Measurements from ENCODE around the gene MYBPC2.

Gene MYBPC2

DNA sequence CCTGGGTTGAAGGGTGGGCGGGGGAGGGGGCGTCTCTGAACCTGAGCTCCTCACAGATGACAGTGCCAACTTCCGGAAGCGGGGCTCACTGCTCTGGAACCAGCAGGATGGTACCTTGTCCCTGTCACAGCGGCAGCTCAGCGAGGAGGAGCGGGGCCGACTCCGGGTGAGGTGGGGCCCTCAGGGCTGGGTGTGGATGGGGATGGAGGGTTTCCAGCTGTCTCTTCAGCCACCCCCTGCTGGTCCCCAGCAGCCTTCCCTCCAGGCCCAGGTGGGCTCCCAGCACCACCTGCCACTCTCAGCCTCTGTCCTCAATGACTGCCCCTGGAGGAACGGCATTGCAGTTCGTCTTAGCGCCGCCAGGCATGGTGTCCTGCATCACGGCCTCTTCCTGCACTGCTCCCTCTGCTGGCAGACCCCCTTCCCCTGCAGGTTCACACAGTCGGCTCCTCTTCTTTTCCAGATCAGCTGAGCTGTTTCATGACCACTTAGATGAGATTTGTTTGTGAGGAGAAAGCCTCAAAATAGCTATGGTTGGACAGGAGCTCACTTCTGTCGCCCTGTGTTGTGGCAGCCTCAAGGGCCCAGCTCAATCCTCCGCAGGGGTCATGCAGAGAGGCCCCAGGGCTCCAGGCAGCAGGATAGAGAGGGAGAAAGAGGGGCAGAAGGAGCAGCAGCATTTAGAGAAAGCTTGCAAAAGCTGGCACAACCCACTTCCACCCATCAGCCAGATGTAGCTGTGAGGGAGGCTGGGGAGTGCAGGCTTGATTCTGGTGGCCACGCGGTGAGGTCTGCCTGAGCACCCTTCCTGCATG lies 46.4 kb downstream of the MYBPC2 start:
- no peak for DNase-seq (ENCODE audit: low read depth in 2 of 3, low spot score in 1 of 3)

DNA sequence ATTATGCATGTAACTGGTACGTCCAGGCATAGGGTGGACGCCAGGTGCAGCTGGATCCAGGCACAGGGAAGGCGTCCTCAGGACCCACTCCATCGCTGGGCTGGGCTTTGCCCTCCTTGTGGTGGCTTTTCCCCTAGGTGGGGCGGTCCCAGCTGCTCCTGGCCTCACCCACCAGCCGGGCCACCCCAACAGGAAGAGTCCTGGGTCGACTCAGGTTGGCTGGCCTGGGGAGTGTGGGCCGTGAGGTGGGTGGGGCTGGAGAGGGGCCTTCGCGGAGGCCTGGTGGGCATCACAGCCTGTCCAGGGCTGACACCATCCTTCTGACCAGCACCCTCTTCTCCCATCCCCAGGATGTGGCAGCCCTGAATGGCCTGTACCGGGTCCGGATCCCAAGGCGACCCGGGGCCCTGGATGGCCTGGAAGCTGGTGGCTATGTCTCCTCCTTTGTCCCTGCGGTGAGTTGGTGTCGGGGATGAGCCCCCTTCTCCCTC lies 47.1 kb downstream of the MYBPC2 start:
- DNase-seq (ENCODE audit: low read depth in 2 of 3, low spot score in 1 of 3) = no peak

DNA sequence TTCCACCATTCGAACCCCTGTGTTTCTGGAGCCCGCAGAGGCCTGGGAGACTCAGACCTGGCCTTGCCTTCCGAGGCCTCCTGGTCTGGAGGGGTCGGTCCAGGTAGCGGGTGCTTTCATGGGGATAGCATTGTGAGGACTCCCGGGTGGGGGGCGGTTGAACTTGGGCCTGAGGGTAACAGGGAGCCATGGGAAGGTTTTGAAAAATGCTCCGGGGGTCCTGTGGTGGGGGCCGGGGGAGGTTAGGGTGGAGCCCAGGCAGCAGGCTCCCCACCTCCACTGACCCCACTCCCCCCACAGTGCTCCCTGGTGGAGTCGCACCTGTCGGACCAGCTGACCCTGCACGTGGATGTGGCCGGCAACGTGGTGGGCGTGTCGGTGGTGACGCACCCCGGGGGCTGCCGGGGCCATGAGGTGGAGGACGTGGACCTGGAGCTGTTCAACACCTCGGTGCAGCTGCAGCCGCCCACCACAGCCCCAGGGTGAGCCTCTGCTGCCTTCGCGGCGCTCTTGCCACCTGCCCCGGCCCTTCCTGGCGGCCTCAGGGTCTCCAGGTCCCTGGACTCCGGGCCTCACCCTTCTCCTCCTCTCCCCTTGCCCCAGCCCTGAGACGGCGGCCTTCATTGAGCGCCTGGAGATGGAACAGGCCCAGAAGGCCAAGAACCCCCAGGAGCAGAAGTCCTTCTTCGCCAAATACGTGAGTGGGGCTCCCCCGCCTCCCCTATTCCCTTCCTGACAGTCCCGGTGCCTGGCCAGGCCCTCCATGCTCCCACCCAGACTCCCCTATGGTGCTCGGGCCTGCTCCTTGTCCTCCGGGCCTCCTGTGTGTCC lies 47.8 kb downstream of the MYBPC2 start:
- no peak for DNase-seq (ENCODE audit: low read depth in 2 of 3, low spot score in 1 of 3)

DNA sequence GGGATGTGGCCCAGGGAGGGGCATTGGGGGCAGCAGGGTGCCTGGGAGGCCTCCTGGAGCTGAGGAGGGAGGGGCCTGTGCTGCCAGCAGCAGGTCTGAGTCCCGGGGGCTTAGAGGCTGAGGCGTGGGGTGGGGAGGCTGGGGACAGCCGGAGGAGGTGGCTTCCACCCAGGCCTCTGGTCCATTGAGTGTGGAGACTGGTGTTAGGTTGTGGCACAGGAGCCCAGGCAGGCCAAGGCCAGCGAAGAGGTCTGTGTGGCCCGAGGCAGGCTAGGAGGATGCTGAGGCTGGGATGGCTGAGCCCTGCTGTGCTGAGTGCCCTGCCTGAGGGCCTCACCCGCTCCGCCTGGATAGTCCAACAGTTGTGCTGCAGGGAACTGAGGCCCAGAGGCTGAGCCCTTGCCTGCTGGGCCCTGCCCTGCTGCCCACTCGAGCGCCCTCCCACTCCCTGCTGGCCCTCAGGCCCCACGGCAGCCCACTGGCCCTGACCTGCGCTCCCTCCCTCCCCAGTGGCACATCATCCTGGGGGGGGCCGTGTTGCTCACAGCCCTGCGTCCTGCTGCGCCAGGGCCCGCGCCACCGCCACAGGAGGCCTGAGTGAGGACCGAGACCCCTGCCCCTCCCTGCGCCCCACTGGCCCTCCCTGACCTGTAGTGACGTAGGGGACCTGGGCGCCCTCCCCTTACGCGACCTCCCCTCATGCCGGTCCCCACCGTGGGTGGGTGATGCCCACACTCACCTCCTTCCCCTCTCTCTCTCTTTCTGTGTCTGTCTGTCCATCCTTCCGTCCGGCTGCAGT lies 48.9 kb downstream of the MYBPC2 start:
- no peak for DNase-seq (ENCODE audit: low read depth in 2 of 3, low spot score in 1 of 3)

DNA sequence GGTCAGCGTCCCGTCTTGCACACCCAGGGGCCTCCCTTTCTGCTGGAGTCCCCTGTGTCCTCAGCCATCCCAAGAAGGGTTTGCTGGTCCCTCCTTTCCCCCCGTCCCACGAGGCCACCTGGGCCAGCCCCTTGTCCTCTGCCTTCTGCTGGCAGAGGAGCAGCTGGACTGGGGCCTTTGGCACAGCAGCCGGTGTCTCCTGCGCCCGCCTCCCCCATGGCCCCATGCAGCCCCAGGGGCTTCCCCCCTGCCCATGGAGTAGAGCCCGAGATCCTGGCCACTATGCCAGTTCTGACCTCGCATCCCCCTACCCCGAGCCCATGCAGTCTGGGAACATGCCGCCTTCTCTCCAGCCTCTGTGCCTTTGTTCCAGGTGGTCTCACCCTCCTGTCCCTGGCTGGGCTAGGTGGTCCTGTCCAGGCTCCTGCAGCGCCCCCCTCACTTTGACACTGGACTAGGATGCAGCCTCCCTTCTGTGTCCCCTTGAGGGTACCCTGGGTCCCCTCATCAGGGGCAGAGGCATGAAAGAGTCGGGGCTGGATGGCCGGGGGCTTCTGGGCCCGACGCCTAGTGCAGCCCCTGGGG lies 49.7 kb downstream of the MYBPC2 start:
- no peak for DNase-seq (ENCODE audit: low read depth in 2 of 3, low spot score in 1 of 3)

DNA sequence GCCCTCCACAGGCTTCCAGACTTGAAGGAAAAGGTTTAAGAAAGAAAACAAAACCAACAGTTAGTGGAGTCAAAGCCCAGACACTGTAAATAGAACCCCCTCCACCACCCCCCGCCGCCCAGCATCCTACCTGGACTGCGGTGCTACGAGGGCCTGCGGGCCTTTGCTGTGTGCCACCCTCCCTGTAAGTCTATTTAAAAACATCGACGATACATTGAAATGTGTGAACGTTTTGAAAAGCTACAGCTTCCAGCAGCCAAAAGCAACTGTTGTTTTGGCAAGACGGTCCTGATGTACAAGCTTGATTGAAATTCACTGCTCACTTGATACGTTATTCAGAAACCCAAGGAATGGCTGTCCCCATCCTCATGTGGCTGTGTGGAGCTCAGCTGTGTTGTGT lies 50.2 kb downstream of the MYBPC2 start:
- DNase-seq (ENCODE audit: low read depth in 2 of 3, low spot score in 1 of 3) = no peak

DNA sequence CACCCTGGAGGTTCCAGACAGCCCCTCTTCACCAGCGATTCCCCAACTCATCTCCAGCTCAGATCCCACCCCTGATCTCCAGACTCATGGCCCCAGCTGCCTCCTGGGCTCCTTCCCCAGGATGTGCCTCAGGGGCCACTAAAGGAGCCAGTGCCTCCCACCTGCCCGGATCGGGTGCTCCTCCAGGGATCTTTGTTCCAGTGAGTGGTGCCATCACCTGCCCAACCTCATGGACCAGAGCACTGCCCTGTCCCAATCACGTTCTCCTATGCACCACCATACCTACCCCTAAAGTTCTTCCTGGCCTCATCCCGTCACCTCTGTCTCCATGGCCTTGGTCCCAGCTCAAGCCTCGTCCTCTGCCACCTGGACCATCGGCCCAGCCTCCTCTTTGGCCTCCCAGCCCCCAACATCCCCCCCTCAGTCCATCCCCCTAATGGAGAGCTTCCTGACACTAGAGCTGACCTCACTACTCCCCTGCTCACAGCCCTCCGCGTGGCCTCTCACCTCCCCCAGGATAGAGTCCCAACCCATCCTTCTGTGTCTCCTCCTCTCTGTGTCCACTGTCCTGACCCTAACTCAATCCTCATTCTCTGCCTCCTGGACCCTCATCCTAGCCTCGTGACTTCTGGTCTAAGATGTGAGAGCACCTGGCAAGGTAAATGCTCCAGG lies 52.7 kb downstream of the MYBPC2 start:
- DNase-seq (ENCODE audit: low read depth in 2 of 3, low spot score in 1 of 3) = no peak

DNA sequence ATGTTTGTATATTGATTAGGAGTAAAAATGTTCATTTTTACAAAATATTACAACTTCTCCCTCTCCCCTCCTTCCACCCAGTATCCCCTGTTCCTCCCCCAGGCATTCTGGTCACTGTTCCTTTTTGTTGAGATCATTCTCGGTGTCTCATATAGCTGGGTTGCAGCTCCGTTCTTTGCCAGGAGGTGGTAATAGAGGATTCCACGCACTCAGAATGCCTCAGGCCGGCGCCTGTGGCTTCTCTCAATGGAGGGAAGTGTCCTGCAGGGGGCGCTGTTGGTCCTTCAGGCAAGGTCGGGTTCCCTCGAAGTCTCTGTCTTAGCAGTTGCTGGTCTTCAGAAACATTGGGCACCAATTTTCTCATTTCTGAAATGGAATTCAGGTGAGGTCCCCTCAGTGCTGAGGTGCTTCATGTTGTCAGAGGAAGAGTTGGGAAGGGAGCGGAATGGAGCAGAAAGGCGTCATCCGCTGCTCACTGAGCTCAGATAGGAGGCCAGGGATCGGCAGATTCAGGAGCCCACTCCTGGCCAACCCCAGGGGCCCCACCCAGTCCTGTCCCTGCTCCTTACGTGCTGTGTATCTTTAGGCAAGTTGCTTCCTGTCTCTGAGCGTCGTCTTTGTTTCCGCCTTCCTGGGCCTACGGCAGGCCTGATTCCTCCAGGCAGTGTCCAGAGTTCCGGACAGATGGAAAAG lies 54.3 kb downstream of the MYBPC2 start:
- DNase-seq (ENCODE audit: low read depth in 2 of 3, low spot score in 1 of 3) = peak; percentile 63 to 76 (median 65)

DNA sequence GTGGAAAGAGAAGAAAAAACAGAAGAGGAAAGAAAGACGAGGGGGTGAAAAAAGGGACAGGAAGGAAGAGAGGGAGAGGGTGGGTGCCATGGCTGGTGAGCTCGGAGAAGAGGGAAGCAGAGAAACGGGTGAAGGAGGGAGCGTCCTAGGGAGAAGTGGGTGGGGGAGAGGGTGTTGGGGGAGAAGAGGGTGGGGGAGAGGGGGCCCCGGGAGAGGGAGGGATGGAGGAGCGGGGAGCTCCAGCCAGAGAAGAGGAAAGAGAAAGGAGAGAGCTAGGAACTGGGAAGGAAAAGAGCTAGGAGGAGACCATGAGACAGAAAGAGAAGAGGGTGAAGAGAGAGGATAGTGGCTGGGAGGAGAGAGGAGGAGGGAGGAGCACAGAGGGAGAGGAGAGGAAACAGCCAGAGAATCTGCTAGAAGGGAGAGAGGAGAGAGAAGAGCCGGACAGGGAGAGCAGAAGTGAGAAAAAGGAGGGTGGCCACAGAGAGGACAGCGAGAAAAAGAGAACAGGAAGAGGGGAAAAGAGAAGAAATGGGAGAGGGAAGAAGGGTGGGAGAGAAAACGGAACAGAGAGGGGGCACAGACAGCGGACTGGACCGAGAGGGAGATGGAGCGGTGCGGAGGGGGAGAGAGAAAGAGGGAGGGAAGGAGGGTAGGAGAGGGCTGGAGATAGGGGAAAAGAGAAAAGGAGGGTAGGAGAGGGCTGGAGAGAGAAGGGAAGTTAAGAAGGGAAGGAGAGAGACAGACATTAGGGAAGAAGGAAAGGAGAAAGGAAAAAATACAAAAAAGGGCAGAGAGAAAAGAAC lies 55.9 kb downstream of the MYBPC2 start:
- DNase-seq (ENCODE audit: low read depth in 2 of 3, low spot score in 1 of 3) = no peak

DNA sequence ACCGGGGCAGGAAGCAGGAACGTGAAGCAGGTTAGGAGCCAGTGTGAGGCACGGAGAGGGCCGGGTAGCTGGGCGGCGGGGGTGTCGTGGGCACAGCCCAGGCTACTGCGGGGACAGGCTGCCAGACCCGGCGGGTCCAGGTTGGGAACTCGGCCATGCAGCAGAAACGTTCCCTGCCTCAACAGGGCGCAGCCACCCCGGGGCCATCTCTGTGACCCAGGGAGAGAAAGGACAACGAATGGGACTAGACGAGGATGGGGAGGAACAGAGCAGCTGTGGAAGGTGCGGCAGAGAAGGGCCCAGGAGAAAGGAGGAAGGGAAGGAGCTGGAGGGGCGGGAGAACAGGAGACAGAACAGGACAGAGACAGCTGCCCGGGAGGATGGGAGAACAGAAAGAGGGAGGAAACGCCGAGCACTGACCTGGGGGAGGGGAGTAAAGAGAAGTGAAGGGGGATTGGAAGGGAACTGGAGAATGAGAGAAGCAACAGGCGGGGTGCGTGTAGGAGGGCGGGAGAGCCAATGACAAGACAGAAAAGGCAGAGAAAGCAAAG lies 56.8 kb downstream of the MYBPC2 start:
- no peak for DNase-seq (ENCODE audit: low read depth in 2 of 3, low spot score in 1 of 3)

DNA sequence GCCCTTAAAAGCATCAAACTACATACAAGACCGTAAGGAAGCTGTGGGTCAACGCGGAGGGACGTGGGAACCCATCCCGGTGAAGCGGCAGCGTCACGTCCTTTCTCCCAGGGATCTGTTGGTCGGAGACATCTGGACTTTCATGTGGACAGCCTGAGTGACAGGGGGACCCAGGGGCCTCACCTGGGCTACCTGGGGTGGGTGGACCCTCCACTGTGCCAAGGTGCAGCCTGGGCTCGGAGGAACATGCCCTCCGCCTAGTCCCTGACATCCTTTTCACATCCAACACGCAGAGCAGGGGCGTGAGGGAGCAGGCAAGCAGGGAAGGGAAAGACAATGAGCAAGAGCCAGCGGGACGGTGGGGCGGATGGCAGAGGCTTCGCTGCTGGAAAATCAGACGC lies 57.7 kb downstream of the MYBPC2 start:
- DNase-seq (ENCODE audit: low read depth in 2 of 3, low spot score in 1 of 3) = no peak

DNA sequence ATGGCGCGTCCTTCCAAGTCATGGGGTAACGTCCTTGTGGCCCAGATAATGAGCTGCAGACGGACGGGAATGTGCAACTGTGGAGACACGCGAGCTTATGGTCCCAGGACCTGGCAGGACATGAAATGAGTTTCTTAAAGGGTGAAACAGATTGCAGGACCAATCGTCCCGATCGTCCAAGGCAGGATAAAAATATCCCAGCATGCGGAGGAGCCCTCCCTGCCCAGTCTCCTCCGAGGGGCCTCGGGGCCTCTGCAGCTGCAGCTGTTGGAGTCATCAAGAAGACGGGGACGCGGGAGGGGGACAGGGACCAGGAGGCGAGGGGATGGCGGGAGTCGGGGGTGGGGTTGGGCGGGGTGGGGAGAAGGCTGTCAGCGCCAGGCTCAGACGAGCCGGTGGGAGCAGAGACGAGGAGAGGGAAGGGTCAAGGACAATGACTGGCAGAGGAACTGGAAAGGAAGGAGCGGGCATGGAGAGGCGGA lies 58.3 kb downstream of the MYBPC2 start:
- no peak for DNase-seq (ENCODE audit: low read depth in 2 of 3, low spot score in 1 of 3)

DNA sequence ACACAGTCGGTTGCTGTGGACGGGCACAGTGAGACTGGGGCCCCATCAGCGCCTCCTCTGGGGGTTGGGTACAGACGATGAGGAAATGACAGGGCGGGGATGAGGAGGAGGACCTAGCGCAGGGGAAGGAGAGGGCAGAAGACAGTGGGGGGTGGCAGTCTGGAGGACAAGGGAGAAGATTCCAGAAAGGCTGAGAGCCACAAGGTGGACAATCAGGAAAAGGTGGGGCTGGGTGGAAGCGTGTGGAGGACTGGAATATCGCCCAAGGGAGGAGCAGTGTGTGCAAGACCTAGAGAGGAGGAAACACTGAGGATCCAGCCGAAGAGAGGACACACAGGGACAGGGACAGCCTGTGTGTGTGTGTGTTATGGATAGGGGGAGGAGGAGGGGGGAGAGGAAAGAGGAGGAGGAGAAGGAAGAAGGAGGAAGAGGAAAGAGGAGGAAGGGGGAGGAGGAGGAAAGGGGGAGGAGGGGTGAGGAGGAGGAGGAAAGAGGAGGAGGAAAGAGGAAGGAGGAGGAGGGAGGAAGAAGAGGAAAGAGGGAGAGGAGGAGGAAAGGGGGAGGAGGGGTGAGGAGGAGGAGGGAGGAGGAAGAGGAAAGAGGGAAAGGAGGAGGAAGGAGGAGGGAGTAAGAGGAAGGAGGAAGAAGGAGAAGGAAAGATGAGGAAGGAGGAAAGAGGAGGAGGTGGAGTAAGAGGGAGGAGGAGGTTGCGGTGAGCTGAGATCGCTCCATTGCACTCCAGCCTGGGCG lies 59.8 kb downstream of the MYBPC2 start:
- peak in 2 of 3 donors; percentile 17 for DNase-seq (ENCODE audit: low read depth in 2 of 3, low spot score in 1 of 3)

DNA sequence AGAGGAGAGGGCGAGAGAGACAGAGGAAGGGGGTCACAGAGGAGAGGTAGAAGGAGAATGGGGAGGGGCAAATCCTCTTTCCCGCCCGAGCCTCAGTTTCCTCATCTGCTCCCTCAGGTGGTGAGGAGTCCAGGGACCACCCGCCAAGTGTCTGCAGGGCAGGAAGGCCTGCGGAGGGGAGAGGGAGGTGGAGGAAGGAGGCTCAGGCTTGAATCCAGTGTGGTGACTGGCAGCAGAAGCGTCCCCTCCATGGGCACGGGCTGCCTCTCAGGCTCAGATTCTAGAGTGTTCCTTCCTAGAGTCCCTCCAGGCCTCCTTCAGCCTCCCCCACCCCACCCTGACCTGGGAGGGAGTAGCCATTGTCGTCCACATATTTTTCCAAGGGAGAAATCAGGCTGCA lies 60.5 kb downstream of the MYBPC2 start:
- DNase-seq (ENCODE audit: low read depth in 2 of 3, low spot score in 1 of 3) = no peak

DNA sequence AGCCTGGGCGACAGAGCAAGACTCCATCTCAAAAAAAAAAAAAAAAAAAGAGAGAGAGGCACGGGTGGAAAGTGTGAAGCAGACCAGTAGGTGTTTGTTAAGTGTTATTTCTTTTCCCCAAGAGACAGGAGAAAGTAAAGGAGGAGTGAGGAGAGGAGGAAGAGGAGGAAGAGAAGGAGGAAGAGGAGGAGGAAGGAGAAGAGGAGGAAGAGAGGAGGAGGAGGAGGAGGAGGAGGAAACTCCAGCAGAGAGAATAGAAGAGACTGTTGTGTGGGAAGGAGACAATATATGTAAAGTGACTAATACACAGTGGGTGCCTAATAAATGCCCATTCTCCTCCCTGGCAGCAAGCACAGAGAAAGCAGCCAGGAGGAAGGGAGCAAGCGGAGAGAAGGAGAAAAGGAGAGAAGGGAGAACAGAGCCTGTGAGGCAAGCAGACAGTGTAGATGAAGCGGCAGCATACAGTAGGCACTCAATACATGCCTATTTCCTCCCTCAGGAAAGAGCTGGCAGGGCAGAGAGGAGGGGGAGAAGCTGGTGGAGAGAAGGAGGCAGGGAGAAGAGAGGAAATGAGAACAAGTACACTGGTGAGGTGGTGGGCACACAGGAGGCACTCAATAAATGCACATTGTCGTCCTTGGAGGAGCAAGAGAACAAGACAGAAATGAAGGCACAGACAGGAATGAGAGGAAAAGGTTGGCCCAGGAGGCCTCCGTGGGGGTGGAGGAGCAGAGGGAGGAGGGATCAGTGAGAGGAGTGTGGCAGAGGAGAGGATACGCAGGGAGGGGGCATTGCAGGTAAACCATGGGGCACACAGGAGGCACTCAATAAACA lies 61.7 kb downstream of the MYBPC2 start:
- no peak for DNase-seq (ENCODE audit: low read depth in 2 of 3, low spot score in 1 of 3)

DNA sequence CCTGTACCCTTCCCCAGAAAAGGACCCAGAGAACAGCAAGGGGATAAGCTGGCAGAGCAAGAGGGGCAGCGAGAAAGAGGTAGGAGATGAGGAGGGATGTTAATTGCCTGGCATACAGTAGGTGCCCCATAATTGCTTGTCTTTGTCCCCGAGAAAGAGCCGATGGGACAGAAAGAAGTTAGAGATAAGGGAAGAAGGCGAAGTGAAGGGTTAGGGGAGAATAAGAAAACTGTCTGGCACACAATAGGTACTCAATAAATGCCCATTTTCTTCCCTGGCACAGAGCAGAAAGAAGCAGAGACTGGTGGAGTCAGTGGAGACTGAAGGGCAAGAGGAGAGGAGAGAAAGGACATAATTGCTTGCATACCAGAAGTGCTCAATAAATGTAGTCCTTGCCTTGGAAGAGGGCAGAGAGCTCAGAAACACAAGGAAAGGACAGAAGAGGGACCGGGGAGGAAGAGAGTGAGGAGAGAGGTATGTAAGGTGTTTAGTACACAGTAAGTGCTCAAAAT lies 62.4 kb downstream of the MYBPC2 start:
- no peak for DNase-seq (ENCODE audit: low read depth in 2 of 3, low spot score in 1 of 3)
